H9 (cell line): ENCODE data around the gene ZNF865. TPM values are rescaled to one million over a fixed set of nuclear protein-coding genes. Genes with fewer than 3 reads are reported as not detected.

Experiments used
- DNase-seq: peaks from one replicate; pipeline ENCODE4 v3.0.0-alpha.2; 2017
- H2AFZ ChIP-seq: one replicate; pipeline ENCODE4 v1.6.1; 2013; ENCODE audit warnings: mild to moderate bottlenecking, low read length, control low read depth, moderate library complexity
- H2AK5ac ChIP-seq: 2 replicates; pipeline ENCODE4 v1.6.1; 2013; ENCODE audit warnings: low read length, control low read depth, mixed read lengths; ENCODE audit not compliant: insufficient read length
- H2BK120ac ChIP-seq: one replicate; pipeline ENCODE4 v1.6.1; 2013; ENCODE audit warnings: low read depth, mild to moderate bottlenecking, low read length, control low read depth, inconsistent platforms; ENCODE audit not compliant: poor library complexity, severe bottlenecking
- H2BK12ac ChIP-seq: 2 replicates; pipeline ENCODE4 v1.6.1; 2013; ENCODE audit warnings: low read length, control low read depth, mixed read lengths, low read depth; ENCODE audit not compliant: insufficient read length
- H2BK15ac ChIP-seq: 2 replicates; pipeline ENCODE4 v1.6.1; 2013; ENCODE audit warnings: low read depth, low read length, control low read depth
- H2BK20ac ChIP-seq: one replicate; pipeline ENCODE4 v1.6.1; 2013; ENCODE audit warnings: low read depth, mild to moderate bottlenecking, low read length, control low read depth, inconsistent platforms; ENCODE audit not compliant: poor library complexity, severe bottlenecking
- H2BK5ac ChIP-seq: 2 replicates; pipeline ENCODE4 v1.6.1; 2013; ENCODE audit warnings: low read length, control low read depth, mixed read lengths; ENCODE audit not compliant: insufficient read length
- H3K14ac ChIP-seq: 2 replicates; pipeline ENCODE4 v1.6.1; 2013; ENCODE audit warnings: low read length, control low read depth; ENCODE audit not compliant: insufficient read depth
- H3K18ac ChIP-seq: 2 replicates; pipeline ENCODE4 v1.6.1; 2013; ENCODE audit warnings: low read depth, mild to moderate bottlenecking, mixed read lengths, low read length, control low read depth; ENCODE audit not compliant: insufficient read length
- H3K23ac ChIP-seq: 2 replicates; pipeline ENCODE4 v1.6.1; 2013; ENCODE audit warnings: low read length, control low read depth, mixed read lengths, low read depth; ENCODE audit not compliant: insufficient read length
- H3K23me2 ChIP-seq: 2 replicates; pipeline ENCODE4 v1.6.1; 2013; ENCODE audit warnings: low read depth, mild to moderate bottlenecking, mixed read lengths, low read length, control low read depth; ENCODE audit not compliant: insufficient read length, poor library complexity, severe bottlenecking
- H3K27ac ChIP-seq: 2 replicates; pipeline ENCODE4 v1.5.1; 2013; ENCODE audit warnings: low read length, control low read depth, mixed read lengths, low read depth; ENCODE audit not compliant: insufficient read length
- H3K27me3 ChIP-seq: 2 replicates; pipeline ENCODE4 v1.6.1; 2013; ENCODE audit warnings: low read length, control low read depth, inconsistent platforms; ENCODE audit not compliant: insufficient read depth
- H3K4ac ChIP-seq: 2 replicates; pipeline ENCODE4 v1.6.1; 2013; ENCODE audit warnings: low read depth, mild to moderate bottlenecking, control low read depth, inconsistent platforms, low read length, moderate library complexity
- H3K4me1 ChIP-seq: 2 replicates; pipeline ENCODE4 v1.6.1; 2013; ENCODE audit warnings: low read length, control low read depth, inconsistent platforms; ENCODE audit not compliant: insufficient read depth
- H3K4me2 ChIP-seq: 2 replicates; pipeline ENCODE4 v1.6.1; 2013; ENCODE audit warnings: low read length, control low read depth, mixed read lengths; ENCODE audit not compliant: insufficient read length, insufficient read depth
- H3K56ac ChIP-seq: 2 replicates; pipeline ENCODE4 v1.6.1; 2013; ENCODE audit warnings: low read depth, mild to moderate bottlenecking, mixed read lengths, low read length, control low read depth; ENCODE audit not compliant: insufficient read length
- H3K79me1 ChIP-seq: 2 replicates; pipeline ENCODE4 v1.6.1; 2013; ENCODE audit warnings: low read depth, mild to moderate bottlenecking, moderate library complexity, low read length, control low read depth, inconsistent platforms; ENCODE audit not compliant: insufficient read depth, poor library complexity, severe bottlenecking
- H3K79me2 ChIP-seq: 2 replicates; pipeline ENCODE4 v1.6.1; 2013; ENCODE audit warnings: low read length, control low read depth, inconsistent platforms; ENCODE audit not compliant: insufficient read depth
- H3K9ac ChIP-seq: 2 replicates; pipeline ENCODE4 v1.6.1; 2013; ENCODE audit warnings: low read length, control low read depth, mixed read lengths; ENCODE audit not compliant: insufficient read length; ENCODE audit errors: extremely low read depth
- H3K9me3 ChIP-seq: one replicate; pipeline ENCODE4 v1.6.1; 2013; ENCODE audit warnings: low read depth, low read length, inconsistent platforms; ENCODE audit not compliant: control insufficient read depth
- H3T11ph ChIP-seq: one replicate; pipeline ENCODE4 v1.6.1; 2013; ENCODE audit warnings: mild to moderate bottlenecking, low read length, control low read depth, inconsistent platforms
- H4K20me1 ChIP-seq: one replicate; pipeline ENCODE4 v1.6.1; 2013; ENCODE audit not compliant: control insufficient read depth, insufficient read length, insufficient read depth
- H4K5ac ChIP-seq: 2 replicates; pipeline ENCODE4 v1.6.1; 2013; ENCODE audit warnings: low read depth, mild to moderate bottlenecking, mixed read lengths, low read length, control low read depth; ENCODE audit not compliant: insufficient read length
- H4K8ac ChIP-seq: replicated peaks from 2 replicates; pipeline ENCODE4 v1.6.1; 2013; ENCODE audit warnings: low read length, control low read depth, mixed read lengths, low read depth; ENCODE audit not compliant: insufficient read length
- H4K91ac ChIP-seq: 2 replicates; pipeline ENCODE4 v1.6.1; 2013; ENCODE audit warnings: low read depth, mild to moderate bottlenecking, moderate library complexity, mixed read lengths, low read length, control low read depth; ENCODE audit not compliant: insufficient read length
- H3K27ac Mint-ChIP-seq, 3 experiments: 2 replicates in 2 of 3; 3 replicates in 1 of 3; pipeline ENCODE4 v1.8.0; 2020 to 2021; ENCODE audit warnings: mixed read lengths in 3 of 3, mild to moderate bottlenecking in 1 of 3, moderate library complexity in 1 of 3
- H3K27me3 Mint-ChIP-seq: 2 replicates; pipeline ENCODE4 v1.8.0; 2021; ENCODE audit warnings: low read depth, mild to moderate bottlenecking, moderate library complexity, mixed read lengths
- H3K36me3 Mint-ChIP-seq, 3 experiments: 2 replicates in 2 of 3; 3 replicates in 1 of 3; pipeline ENCODE4 v1.8.0; 2020 to 2021; ENCODE audit warnings: low read depth in 3 of 3, mixed read lengths in 3 of 3; ENCODE audit not compliant: insufficient read depth in 1 of 3
- H3K4me1 Mint-ChIP-seq, 2 experiments: 2 replicates each; pipeline ENCODE4 v1.8.0; 2020; ENCODE audit warnings: mixed read lengths in 2 of 2
- H3K4me3 Mint-ChIP-seq, 2 experiments: 2 replicates in 1 of 2; 3 replicates in 1 of 2; pipeline ENCODE4 v1.8.0; 2020 to 2021; ENCODE audit warnings: mild to moderate bottlenecking in 2 of 2, mixed read lengths in 2 of 2, moderate library complexity in 1 of 2
- H3K9me3 Mint-ChIP-seq, 2 experiments: 2 replicates in 1 of 2; 3 replicates in 1 of 2; pipeline ENCODE4 v1.8.0; 2020; ENCODE audit warnings: mild to moderate bottlenecking in 2 of 2, mixed read lengths in 2 of 2, moderate library complexity in 1 of 2
- CTCF ChIP-seq: fragments of 200-600 bp; sonication (generic); conservative IDR thresholded peaks from 3 replicates; pipeline ENCODE4 v1.8.0; 2021; ENCODE audit warnings: antibody characterized with exemption, mild to moderate bottlenecking
- WGBS: extraction: QIAGEN DNeasy Blood & Tissue Kit; methylation state at CpG from one replicate; pipeline ENCODE4 v1.1.7; 2013; ENCODE audit warnings: missing lambda C conversion rate, low lambda C conversion rate, mixed read lengths; ENCODE audit not compliant: insufficient read length; ENCODE audit errors: extremely low coverage; 5-methylcytosine and 5-hydroxymethylcytosine counted together
- total RNA-seq: library from RNA; stranded (reverse); gene quantifications from 2 replicates; pipeline ENCODE4 v1.2.1, GENCODE V29; 2021

ZNF865 gene
- total RNA-seq, 1 experiment from 2014 or later: 14.3 TPM

GRCh38 chr19:55617426-55617825 is 12.0 kb downstream of the ZNF865 start:
- Mint-ChIP-seq H3K4me3 (no peak overlapping the region), H3K27me3 (peaks cover 2% of the 10 kb centered on the region), H3K4me1 (peaks cover 0 to 2% of the 10 kb centered on the region in 2 experiments; a peak in 1 of 4 replicates), H3K36me3 (peaks cover 22 to 46% (median 46%) of the 10 kb centered on the region in 3 experiments), H3K9me3 (no peaks in the 10 kb centered on the region; a peak in 1 of 5 replicates), H3K27ac (no peak overlapping the region; a peak in 2 of 7 replicates)
- no CpG with 5 or more reads among the region's 8 CpGs for WGBS
- Histone ChIP-seq H3K23me2 (no peaks in the 10 kb centered on the region), H3K56ac (no peak overlapping the region), H3K4ac (no peak overlapping the region), H2BK12ac (no peak overlapping the region), H3K4me1 (no peaks in the 10 kb centered on the region), H3T11ph (no peak overlapping the region), H3K79me2 (no peaks in the 10 kb centered on the region), H3K27me3 (no peaks in the 10 kb centered on the region), H2BK120ac (no peak overlapping the region), H2BK15ac (no peak overlapping the region), H3K14ac (no peak overlapping the region), H2AK5ac (no peak overlapping the region), H3K79me1 (no peaks in the 10 kb centered on the region), H2AFZ (no peak overlapping the region), H3K9me3 (no peaks in the 10 kb centered on the region), H4K91ac (no peak overlapping the region), H4K5ac (no peak overlapping the region), H2BK20ac (no peak overlapping the region), H3K4me2 (no peak overlapping the region), H3K18ac (no peak overlapping the region), H2BK5ac (no peak overlapping the region), H3K27ac (no peak overlapping the region), H3K23ac (no peak overlapping the region), H4K20me1 (no peaks in the 10 kb centered on the region), H4K8ac (no peak overlapping the region), H3K9ac (no peak overlapping the region)
- TF ChIP-seq CTCF: no peak
- no peak for DNase-seq
